Astrocyte of the hippocampus (primary cell): ENCODE results near the gene ENTHD1.
"Not testable (repeated sequence)": the region's sequence is repeated elsewhere in the genome, so short reads cannot be mapped to it uniquely, and the experiment has no call there.

ENCODE experiments used
- DNase-seq: peaks from one replicate; pipeline ENCODE4 v3.0.0; 2011; ENCODE audit warnings: low read depth, low spot score

Gene ENTHD1

GRCh38 chr22:39924286-39924685 is 30.7 kb upstream of the ENTHD1 start:
- DNase-seq, result no peak

GRCh38 chr22:39923696-39924095 is 30.1 kb upstream of the ENTHD1 start:
- no peak for DNase-seq

- DNase-seq, result no peak
These were observed 26.7 kb upstream of the ENTHD1 start for GRCh38 chr22:39920134-39920743.

DNA sequence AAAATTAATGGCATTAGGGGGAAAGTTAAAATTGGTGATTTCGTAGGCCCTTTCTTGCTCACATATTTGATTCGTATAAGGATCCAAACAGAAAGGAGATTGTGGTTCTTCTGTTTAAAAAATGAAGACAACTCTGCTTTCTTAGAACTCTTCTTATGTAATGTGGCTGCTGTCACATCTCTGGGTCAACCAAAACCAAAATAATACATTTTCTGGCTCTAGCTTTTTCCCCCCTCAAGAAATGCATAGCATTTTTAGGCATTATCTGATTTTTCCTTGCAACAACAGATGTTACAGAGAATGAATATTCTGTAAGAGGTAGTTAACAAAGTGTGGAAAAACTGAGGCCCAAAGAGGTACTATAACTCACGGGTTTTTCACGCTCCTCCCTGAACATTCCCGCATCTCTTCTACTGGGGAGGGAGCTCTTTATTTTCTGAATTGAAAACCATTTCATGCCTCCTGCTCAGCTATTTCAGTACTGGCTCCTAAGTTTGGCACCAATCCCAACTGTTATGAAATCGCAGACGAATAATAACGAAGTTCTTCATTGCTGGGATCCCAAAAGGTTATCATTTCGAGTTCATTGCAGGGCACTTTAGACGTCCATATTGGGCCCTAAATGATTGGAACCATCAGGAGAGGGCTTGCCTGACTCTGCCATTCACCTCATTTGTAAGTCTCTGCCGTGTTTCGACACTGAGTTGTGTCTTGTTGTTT is 24.4 kb upstream of the ENTHD1 start:
- DNase-seq, result no peak

DNA sequence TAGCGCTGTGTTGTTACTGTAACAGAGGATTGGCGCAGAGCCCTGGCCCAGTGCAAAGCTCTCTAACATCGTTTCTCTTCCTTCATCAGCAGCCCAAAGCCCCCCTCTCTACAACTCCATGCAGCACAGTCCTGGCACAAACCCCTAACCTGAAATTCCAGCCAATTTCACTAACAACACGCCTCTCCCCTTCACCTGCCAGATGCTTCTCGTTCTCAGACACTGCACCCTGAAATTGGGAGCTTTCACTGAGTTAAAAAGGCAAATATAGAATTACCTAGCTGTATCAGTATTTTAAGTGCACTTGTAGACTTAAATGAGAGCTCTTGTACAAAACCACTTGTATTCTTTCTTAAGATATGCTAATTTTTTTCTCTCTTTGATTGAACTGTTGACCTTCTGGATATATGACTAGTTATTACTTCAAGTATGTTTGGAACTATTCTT is 23.7 kb upstream of the ENTHD1 start:
- no peak for DNase-seq

DNA sequence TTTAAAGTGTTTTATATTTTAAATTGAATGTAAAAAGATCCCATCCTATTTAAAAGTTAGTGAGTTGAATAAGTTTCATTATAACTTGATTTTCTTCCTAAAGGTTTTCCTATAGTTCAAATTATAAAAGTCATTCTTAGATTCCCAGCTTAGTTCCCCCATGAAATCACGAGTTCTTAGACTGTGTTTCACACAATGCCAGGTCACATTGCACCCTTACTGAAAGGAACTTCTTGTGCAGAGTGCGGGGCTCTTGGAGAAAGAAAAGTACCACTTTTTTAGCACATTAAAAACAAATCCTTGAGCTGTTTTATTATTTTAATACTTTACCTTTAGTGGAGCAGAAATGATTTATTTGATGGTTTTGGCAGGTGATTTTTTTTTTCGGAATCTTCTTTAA is 22.9 kb upstream of the ENTHD1 start:
- no peak for DNase-seq

- DNase-seq, result no peak
These were observed 21.8 kb upstream of the ENTHD1 start for GRCh38 chr22:39915295-39915726.

DNA sequence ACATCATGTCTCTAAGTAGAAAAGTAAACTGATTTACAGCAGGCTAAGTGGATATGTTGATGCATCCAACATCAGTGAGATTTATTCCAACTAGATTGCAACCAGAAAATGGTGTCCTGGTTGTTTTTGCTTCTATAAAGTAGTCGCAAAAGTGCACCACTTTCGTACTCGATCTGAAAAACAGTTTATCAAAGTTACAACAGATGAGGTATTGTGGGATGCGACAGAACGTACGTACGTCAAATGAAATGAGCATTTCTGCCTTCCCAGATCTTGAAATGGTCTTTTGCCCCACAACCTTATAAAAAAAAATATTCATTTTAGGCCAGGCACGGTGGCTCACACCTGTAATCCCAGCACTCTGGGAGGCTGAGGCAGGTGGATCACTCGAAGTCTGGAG is 21.0 kb upstream of the ENTHD1 start:
- no peak for DNase-seq

DNA sequence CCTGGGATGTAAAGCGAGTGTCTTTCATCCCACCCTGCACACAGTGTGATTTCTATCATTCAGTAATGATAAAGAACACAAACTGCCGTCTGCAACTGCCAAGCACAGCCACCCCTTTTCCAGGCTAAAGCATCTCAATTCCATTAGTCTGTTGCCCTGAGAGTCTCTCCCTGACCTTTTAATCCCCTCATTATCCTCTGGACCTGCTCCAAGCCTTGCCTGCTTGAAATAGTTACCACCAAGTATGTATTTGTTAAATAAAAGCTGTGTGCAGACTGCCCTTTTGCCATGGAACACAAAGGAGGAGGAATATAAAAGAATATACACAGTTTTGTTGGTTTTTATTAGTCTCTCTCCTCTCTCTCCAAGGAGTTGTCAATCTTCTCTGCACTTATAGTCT is 20.3 kb upstream of the ENTHD1 start:
- DNase-seq, result no peak

DNA sequence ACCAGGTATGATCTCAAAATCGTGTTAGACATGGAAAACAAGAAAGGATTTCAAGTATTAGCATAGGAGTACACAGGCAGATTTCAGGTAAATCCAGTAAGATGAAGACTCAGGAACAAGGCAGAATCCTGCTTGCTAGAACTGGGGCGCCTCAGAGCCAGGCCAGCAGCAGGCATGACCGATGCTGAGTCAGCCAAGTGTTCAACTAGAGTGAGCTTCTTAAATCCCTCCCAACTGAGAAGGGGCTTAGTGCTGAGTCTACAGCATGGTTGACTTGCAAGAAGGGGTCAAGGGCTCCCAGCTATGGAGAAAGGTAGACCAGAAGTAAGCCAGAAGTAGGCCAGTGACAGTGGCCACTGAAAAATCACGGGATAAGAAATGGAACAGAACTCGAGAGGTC is 19.8 kb upstream of the ENTHD1 start:
- DNase-seq, result no peak

- DNase-seq, result no peak
These were observed 17.5 kb upstream of the ENTHD1 start for GRCh38 chr22:39910876-39911613.

GRCh38 chr22:39908737-39909136 is 15.2 kb upstream of the ENTHD1 start:
- no peak for DNase-seq

- DNase-seq, result no peak
These were observed 14.6 kb upstream of the ENTHD1 start for GRCh38 chr22:39908136-39908535.

- no peak for DNase-seq
These were observed 14.1 kb upstream of the ENTHD1 start for GRCh38 chr22:39907605-39908097.

- DNase-seq, result no peak
These were observed 13.5 kb upstream of the ENTHD1 start for GRCh38 chr22:39907047-39907446.

- DNase-seq, result no peak
These were observed 12.6 kb upstream of the ENTHD1 start for GRCh38 chr22:39906207-39906606.

DNA sequence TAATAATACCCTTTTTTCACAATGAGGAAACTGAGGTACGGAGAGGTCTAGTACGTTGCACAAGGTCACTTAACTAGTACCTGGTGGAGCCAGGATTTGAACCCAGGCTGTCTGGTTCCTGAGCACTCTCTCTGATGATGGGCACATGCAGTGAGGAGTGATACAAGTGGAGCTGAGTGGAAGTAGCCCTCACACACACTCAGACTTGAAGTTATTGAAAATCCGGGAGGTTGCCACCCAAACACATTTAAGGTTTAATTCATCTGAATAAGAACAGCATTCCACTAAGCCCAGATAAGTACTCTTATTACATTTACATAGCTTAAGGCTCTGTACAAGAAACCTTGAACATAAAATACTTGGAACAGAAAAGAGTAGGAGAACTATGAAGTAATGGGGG is 12.1 kb upstream of the ENTHD1 start:
- no peak for DNase-seq

DNA sequence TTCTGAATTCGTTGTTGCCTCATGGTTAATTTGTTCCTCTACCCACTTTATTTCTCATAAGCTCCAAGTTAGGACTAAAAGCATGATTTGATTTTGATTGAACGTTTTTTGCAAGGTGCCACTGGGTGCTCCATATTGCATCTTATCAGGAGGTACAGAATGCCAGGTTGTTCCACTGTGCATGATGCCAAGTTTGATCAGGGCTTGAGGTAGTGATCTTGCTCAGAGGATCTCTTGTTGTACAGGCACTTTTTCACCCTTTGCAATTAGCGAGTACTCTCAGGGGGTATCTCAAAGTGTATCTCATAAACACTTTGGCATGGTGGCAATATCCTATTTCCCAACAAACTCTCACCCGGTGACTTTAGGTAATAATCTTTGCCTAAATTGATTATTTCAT is 11.3 kb upstream of the ENTHD1 start:
- DNase-seq, result no peak

- DNase-seq, result not testable (repeated sequence)
These were observed 10.5 kb upstream of the ENTHD1 start for GRCh38 chr22:39904024-39904423.

DNA sequence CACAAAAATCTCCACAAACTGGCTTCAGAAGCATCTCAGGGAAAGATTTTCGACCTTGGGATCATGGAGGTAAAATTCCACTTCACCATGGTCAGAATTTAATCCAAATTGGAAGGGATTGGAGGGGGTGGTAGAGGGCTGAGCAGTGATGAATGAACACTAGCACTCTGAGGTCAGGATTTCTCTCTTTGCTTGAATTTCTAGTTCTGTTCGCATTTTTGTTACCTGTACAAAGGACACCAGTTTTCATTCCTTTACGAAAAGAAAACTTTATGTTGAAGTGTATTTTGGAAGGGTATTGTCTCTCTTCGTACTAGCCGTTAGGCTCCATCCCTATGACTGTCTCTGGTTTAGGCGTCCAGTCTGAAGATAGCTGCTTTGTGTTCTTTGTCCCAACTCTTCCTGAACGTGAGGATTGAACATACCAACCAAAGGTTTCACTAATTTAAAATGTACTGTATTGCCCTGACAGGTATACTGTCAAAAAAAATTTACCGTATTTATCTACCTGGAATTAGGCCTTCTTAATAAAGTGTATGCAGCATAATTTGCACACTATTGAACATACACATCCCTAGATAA is 8.1 kb upstream of the ENTHD1 start:
- DNase-seq, result no peak

- DNase-seq, result no peak
These were observed 7.0 kb upstream of the ENTHD1 start, which contains the start of gene GRAP2 for GRCh38 chr22:39900306-39901227. Gene GRAP2, plus strand, starts transcription at chr22:39901084. Its CDS starts 46,023 bp downstream, at chr22:39947107.
